Panc1 (cell line): ENCODE results near the gene MAST4. TPM values are rescaled to one million over a fixed set of nuclear protein-coding genes. Genes with fewer than 3 reads are reported as not detected.

Experiments used
- ATAC-seq: fragments of 200-7000 bp; cut with Tn5 transposase; 2 replicates; pipeline ENCODE4 v1.9.1; 2020; ENCODE audit warnings: mild to moderate bottlenecking, moderate library complexity
- BruUV-seq: library from RNA; stranded (reverse); fragments of 400-500 nt; replicated peaks from 2 replicates; lab custom pipeline; 2021; lab: Mats Ljungman, UMichigan
- CTCF ChIA-PET: fragments of 300-600 bp; sonication (Branson Sonifier 250); formaldehyde crosslinking; loops from one replicate; lab custom pipeline; 2022; ENCODE audit warnings: antibody characterized with exemption; lab: Charles Lee
- POLR2A ChIA-PET: fragments of 300-600 bp; sonication (Branson Sonifier 250); formaldehyde crosslinking; loops from one replicate; lab custom pipeline; 2022; ENCODE audit warnings: antibody characterized with exemption; lab: Charles Lee
- DNase-seq: peaks from one replicate; pipeline ENCODE4 v3.0.0-alpha.2; 2010; ENCODE audit warnings: low read depth, low spot score
- H3K27ac ChIP-seq: 2 replicates; pipeline ENCODE4 v1.5.1; 2011; ENCODE audit warnings: mild to moderate bottlenecking, low read length, inconsistent platforms
- H3K27me3 ChIP-seq: fragments of 200-500 bp; sonication (Bioruptor generic); 2 replicates; pipeline ENCODE4 v1.6.0; 2014; ENCODE audit warnings: low read length, inconsistent platforms; ENCODE audit not compliant: control insufficient read depth, insufficient read depth
- H3K36me3 ChIP-seq: fragments of 200-500 bp; sonication (Bioruptor generic); 2 replicates; pipeline ENCODE4 v1.5.1; 2014; ENCODE audit warnings: inconsistent platforms, mild to moderate bottlenecking, low read length, moderate library complexity; ENCODE audit not compliant: control insufficient read depth, insufficient read depth
- H3K4me1 ChIP-seq: 2 replicates; pipeline ENCODE4 v1.5.1; 2011; ENCODE audit warnings: inconsistent platforms, mild to moderate bottlenecking, low read length, moderate library complexity; ENCODE audit not compliant: control insufficient read depth, insufficient read depth
- H3K4me3 ChIP-seq, 2 experiments: 2 replicates each; pipeline ENCODE4 v1.5.1; 2011 to 2012; ENCODE audit warnings: low read depth in 2 of 2, low read length in 2 of 2, mild to moderate bottlenecking in 2 of 2, inconsistent platforms in 1 of 2, moderate library complexity in 1 of 2
- H3K9me3 ChIP-seq: fragments of 200-500 bp; sonication (Bioruptor generic); 2 replicates; pipeline ENCODE4 v1.5.1; 2014; ENCODE audit warnings: low read depth, mild to moderate bottlenecking, inconsistent platforms, low read length, moderate library complexity; ENCODE audit not compliant: control insufficient read depth, insufficient read depth
- POLR2AphosphoS5 ChIP-seq: IDR thresholded peaks from 2 replicates; pipeline ENCODE4 v1.6.1; 2012; ENCODE audit warnings: mild to moderate bottlenecking, low read depth, low read length, moderate library complexity
- REST ChIP-seq, 2 experiments: IDR thresholded peaks; 2 replicates each; pipeline ENCODE4 v1.6.1; 2011 to 2012; ENCODE audit warnings: low read depth in 2 of 2, control low read depth in 1 of 2, low read length in 1 of 2, mild to moderate bottlenecking in 1 of 2, moderate library complexity in 1 of 2; ENCODE audit not compliant: insufficient read depth in 1 of 2
- SIN3A ChIP-seq: IDR thresholded peaks from 2 replicates; pipeline ENCODE4 v1.6.1; 2012; ENCODE audit warnings: low read depth, mild to moderate bottlenecking, low read length, moderate library complexity, borderline replicate concordance; ENCODE audit not compliant: insufficient read depth
- TCF7L2 ChIP-seq: IDR thresholded peaks from 2 replicates; pipeline ENCODE4 v1.6.1; 2011; ENCODE audit warnings: mild to moderate bottlenecking, low read depth, low read length, inconsistent platforms
- in situ Hi-C: cut with HindIII; loops from 2 replicates; pipeline ENCODE4 v1.10.0; 2016; ENCODE audit warnings: low sequenced_read_pairs, low pct_unique_long_range_greater_than_20kb
- intact Hi-C: fragments of 100-400 bp; cut with micrococcal nuclease; formaldehyde crosslinking; loops from one replicate; pipeline ENCODE4 v1.10.0; 2022; ENCODE audit not compliant: unreplicated experiment
- total RNA-seq: library from RNA; stranded (reverse); gene quantifications from one replicate; pipeline ENCODE4 v1.2.1, GENCODE V29; 2021; ENCODE audit not compliant: unreplicated experiment
- TF ChIP-seq, protein P1 (sequence below): fragments of 450-650 bp; IDR thresholded peaks from 2 replicates; pipeline ENCODE4 v1.5.1; 2017; ENCODE audit warnings: mild to moderate bottlenecking

The MAST4 gene
- total RNA-seq, 1 experiment from 2014 or later = 1.8 TPM

- in situ Hi-C loops = no loop called here
- DNase-seq = no peak
- Histone ChIP-seq H3K9me3 (no peaks in the 10 kb centered on the region), H3K27ac (no peak overlapping the region), H3K4me1 (no peaks in the 10 kb centered on the region), H3K27me3 (no peaks in the 10 kb centered on the region; the same call in 1 of the 2 replicates), H3K4me3 (no peak overlapping the region), H3K36me3 (no peaks in the 10 kb centered on the region)
- ChIA-PET CTCF (no interaction called here), POLR2A (no interaction called here)
- no peak for ATAC-seq
- BruUV-seq = no TSS peak
- TF ChIP-seq SIN3A (no peak), TCF7L2 (no peak), POLR2AphosphoS5 (no peak), REST (IDR thresholded peaks at IDR 0.05; ENCODE audit: insufficient read depth in 1 of 2, low read depth in 2 of 2, low read length in 1 of 2) (no peak)
- TF ChIP-seq, protein P1, sequence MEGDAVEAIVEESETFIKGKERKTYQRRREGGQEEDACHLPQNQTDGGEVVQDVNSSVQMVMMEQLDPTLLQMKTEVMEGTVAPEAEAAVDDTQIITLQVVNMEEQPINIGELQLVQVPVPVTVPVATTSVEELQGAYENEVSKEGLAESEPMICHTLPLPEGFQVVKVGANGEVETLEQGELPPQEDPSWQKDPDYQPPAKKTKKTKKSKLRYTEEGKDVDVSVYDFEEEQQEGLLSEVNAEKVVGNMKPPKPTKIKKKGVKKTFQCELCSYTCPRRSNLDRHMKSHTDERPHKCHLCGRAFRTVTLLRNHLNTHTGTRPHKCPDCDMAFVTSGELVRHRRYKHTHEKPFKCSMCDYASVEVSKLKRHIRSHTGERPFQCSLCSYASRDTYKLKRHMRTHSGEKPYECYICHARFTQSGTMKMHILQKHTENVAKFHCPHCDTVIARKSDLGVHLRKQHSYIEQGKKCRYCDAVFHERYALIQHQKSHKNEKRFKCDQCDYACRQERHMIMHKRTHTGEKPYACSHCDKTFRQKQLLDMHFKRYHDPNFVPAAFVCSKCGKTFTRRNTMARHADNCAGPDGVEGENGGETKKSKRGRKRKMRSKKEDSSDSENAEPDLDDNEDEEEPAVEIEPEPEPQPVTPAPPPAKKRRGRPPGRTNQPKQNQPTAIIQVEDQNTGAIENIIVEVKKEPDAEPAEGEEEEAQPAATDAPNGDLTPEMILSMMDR = no peak
- intact Hi-C loops = no loop called here
Measured at GRCh38 chr5:66867618-66868322, 271.6 kb downstream of the MAST4 start.

GRCh38 chr5:66869347-66869746, 273.2 kb downstream of the MAST4 start:
- DNase-seq (no peak), ATAC-seq (no peak)
- BruUV-seq = no TSS peak
- TF ChIP-seq REST (IDR thresholded peaks at IDR 0.05; ENCODE audit: insufficient read depth in 1 of 2, low read depth in 2 of 2, low read length in 1 of 2) (no peak), SIN3A (no peak), TCF7L2 (no peak), POLR2AphosphoS5 (no peak)
- TF ChIP-seq, protein P1 = no peak
- POLR2A ChIA-PET = no interaction called here
- in situ Hi-C loops = no loop called here
- no peak overlapping the region for H3K27ac ChIP-seq
- H3K27me3 ChIP-seq = no peaks in the 10 kb centered on the region; the same call in 1 of the 2 replicates
- H3K36me3 ChIP-seq = no peaks in the 10 kb centered on the region
- intact Hi-C loops = no loop called here
- H3K4me3 ChIP-seq = no peak overlapping the region
- CTCF ChIA-PET = no interaction called here
- no peaks in the 10 kb centered on the region for H3K9me3 ChIP-seq
- H3K4me1 ChIP-seq = no peaks in the 10 kb centered on the region
